AG04449 (cell line): ENCODE data around the gene ERBB4.

Experiments used
- CTCF ChIA-PET: fragments of 350-600 bp; formaldehyde crosslinking; extraction: SDS; loops from one replicate; lab custom pipeline; 2021; ENCODE audit warnings: antibody characterized with exemption; lab: Yijun Ruan, JAX
- POLR2A ChIA-PET: fragments of 400-600, 350-600 bp; formaldehyde crosslinking; extraction: SDS; loops from one replicate; lab custom pipeline; 2020; ENCODE audit warnings: antibody characterized with exemption, inconsistent platforms; lab: Yijun Ruan, JAX
- DNase-seq: peaks from one replicate; pipeline ENCODE4 v3.0.0-alpha.2; 2010; ENCODE audit warnings: low read depth, low spot score
- H3K4me3 ChIP-seq: 2 replicates; pipeline ENCODE4 v1.5.1; 2011; ENCODE audit warnings: low read depth, mild to moderate bottlenecking, control low read depth, low read length
- CTCF ChIP-seq: IDR thresholded peaks from one replicate; pipeline ENCODE4 v1.5.1; 2011; ENCODE audit warnings: mild to moderate bottlenecking, moderate library complexity, low read length, control low read depth, inconsistent platforms; ENCODE audit not compliant: insufficient read depth; ENCODE audit errors: missing control alignments

ERBB4 gene

DNA sequence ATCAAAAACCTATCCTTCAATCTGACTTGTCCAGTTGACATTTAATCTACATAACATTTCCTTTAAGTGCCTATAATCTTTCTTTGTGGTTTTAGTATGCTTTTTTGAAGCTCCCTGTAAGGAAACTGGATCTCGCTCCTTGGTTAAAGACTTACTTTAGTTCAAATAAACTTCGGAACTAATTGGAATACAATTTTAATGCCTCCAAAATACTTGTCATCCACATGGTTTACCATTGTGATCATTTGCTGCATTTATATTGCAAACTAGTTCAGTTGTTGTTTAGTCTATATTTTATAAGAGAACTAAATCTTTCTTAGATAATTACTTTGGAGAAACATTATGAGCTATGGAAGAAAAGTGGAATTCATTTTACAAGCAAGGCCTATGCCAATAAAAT lies 496.0 kb downstream of the ERBB4 start:
- ChIA-PET CTCF (no interaction called here), POLR2A (no interaction called here)
- no peak overlapping the region for H3K4me3 ChIP-seq
- no peak for DNase-seq
- TF ChIP-seq CTCF, result no peak

GRCh38 chr2:212037062-212037461 lies 501.5 kb downstream of the ERBB4 start:
- DNase-seq, result no peak
- ChIA-PET POLR2A (no interaction called here), CTCF (no interaction called here)
- no peak overlapping the region for H3K4me3 ChIP-seq
- TF ChIP-seq CTCF, result no peak

GRCh38 chr2:212034841-212035585 lies 503.6 kb downstream of the ERBB4 start:
- POLR2A ChIA-PET, result no interaction called here
- CTCF ChIA-PET, result no interaction called here
- no peak for TF ChIP-seq CTCF
- H3K4me3 ChIP-seq, result no peak overlapping the region
- DNase-seq, result no peak

- no peak for TF ChIP-seq CTCF
Observed at GRCh38 chr2:212033888-212034287, 504.7 kb downstream of the ERBB4 start.

GRCh38 chr2:212032536-212033219 lies 505.9 kb downstream of the ERBB4 start:
- H3K4me3 ChIP-seq, result no peak overlapping the region
- no peak for DNase-seq
- no peak for TF ChIP-seq CTCF
- POLR2A ChIA-PET, result no interaction called here
- CTCF ChIA-PET, result no interaction called here

More at GRCh38 chr2:212033888-212034287, 504.7 kb downstream of the ERBB4 start:
- H3K4me3 ChIP-seq, result no peak overlapping the region
- POLR2A ChIA-PET, result no interaction called here
- no peak for DNase-seq
- CTCF ChIA-PET, result no interaction called here

DNA sequence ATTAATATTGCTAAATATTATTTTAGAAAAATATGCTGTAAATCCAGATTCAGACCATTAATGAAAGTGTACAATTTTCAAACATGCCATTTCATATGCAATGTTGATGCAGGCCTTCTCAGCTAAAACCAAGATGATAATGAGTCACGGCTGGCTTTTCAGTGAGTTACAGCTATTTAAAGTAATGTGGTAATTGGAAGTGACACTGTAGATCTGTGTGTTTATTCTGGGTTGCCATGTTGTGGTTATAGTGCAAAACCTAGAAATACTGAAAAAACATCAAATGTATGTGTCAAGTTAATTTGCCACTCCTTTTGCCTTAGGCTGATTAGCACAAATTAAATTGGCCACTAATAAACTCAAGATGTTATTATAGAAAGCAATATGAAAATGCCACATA lies 506.6 kb downstream of the ERBB4 start:
- DNase-seq, result no peak
- ChIA-PET POLR2A (no interaction called here), CTCF (no interaction called here)
- no peak for TF ChIP-seq CTCF
- no peak overlapping the region for H3K4me3 ChIP-seq
